Prostate gland (tissue), 2 donors: ENCODE data around the gene KIF26B.

ENCODE experiments used
- POLR2A ChIP-seq: fragments of 450-650 bp; IDR thresholded peaks from one replicate; pipeline ENCODE4 v1.6.1; 2016; ENCODE audit warnings: antibody characterized with exemption, mild to moderate bottlenecking
- POLR2AphosphoS5 ChIP-seq: sonication (generic); formaldehyde crosslinking; IDR thresholded peaks from one replicate; pipeline ENCODE4 v1.6.1; 2017; ENCODE audit warnings: antibody characterized with exemption
- TF ChIP-seq, protein P1 (sequence below), 4 experiments: fragments of 200-600 bp in 2 of 4; fragments of 450-650 bp in 2 of 4; sonication (generic) in 2 of 4; IDR thresholded peaks; 1 replicate in 3 of 4; 2 replicates in 1 of 4; pipeline ENCODE4 v1.5.1; 2016 to 2019; ENCODE audit warnings: antibody characterized with exemption in 4 of 4, mild to moderate bottlenecking in 2 of 4, moderate library complexity in 2 of 4

DNA sequence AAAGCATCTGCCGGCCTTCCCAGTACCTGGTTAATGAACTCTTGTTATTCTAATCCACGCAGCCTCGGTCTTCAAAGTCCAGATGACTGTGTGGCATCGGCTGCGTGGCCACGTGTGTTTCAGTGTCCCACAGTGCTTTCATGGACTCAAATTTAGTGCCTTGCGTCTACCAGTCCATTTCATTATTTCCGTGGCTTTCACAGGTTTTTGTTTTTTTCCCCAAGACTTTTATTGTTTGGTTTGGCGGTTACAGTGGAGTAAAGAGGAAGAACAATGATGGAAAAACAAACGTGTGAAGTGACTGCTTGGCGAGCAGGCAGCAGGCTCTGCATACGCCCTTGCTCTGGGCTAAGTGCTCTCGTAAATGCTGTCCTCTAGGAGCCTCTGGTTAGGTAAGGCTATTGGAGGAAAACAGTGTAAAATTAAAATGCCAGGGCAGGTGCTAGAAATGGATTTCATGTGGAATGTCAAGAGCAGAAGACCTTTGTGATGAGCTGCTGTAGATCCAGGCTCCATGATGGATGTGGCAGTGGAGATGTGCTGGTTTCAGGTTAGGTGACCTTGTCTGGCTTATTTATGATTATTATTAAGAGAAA, 536.3 kb downstream of the KIF26B start:
- TF ChIP-seq, protein P1, sequence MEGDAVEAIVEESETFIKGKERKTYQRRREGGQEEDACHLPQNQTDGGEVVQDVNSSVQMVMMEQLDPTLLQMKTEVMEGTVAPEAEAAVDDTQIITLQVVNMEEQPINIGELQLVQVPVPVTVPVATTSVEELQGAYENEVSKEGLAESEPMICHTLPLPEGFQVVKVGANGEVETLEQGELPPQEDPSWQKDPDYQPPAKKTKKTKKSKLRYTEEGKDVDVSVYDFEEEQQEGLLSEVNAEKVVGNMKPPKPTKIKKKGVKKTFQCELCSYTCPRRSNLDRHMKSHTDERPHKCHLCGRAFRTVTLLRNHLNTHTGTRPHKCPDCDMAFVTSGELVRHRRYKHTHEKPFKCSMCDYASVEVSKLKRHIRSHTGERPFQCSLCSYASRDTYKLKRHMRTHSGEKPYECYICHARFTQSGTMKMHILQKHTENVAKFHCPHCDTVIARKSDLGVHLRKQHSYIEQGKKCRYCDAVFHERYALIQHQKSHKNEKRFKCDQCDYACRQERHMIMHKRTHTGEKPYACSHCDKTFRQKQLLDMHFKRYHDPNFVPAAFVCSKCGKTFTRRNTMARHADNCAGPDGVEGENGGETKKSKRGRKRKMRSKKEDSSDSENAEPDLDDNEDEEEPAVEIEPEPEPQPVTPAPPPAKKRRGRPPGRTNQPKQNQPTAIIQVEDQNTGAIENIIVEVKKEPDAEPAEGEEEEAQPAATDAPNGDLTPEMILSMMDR (IDR thresholded peaks at IDR 0.05): no peak
- TF ChIP-seq POLR2A (no peak), POLR2AphosphoS5 (peak; percentile 17)
